HG02970 (cell line): Measurements from ENCODE around the gene NFE2L2.
"Not testable (repeated sequence)": the region's sequence is repeated elsewhere in the genome, so short reads cannot be mapped to it uniquely, and the experiment has no call there.

ENCODE experiments used
- ATAC-seq: cut with Tn5 transposase; IDR thresholded peaks from one replicate; pipeline ENCODE4 v1.9.1; 2021; ENCODE audit warnings: mild to moderate bottlenecking, moderate library complexity, moderate number of reproducible peaks; ENCODE audit not compliant: unreplicated experiment, low FRiP score

The NFE2L2 gene

GRCh38 chr2:177239932-177240630 is 24.4 kb downstream of the NFE2L2 start:
- ATAC-seq = no peak

GRCh38 chr2:177239053-177239452 is 25.5 kb downstream of the NFE2L2 start:
- no peak for ATAC-seq

DNA sequence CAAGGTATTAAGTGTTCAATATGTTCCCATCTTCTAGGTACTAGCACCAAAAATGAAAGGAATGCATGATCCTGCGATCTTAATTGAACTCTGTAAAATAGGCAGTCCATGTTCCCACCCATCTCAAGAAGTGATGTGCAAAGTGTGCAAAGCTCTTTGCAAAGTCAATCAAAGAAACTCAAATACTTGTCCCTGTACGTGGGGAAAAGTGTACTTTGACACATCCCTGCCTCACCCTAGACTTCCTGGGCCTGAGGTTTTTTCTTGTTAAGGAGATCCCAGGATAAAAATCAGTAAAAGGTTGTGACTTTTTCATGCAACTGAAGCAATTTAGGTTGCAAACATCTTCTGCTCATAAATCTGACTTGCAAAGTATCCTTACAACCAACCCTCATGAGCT is 26.6 kb downstream of the NFE2L2 start:
- ATAC-seq = no peak

DNA sequence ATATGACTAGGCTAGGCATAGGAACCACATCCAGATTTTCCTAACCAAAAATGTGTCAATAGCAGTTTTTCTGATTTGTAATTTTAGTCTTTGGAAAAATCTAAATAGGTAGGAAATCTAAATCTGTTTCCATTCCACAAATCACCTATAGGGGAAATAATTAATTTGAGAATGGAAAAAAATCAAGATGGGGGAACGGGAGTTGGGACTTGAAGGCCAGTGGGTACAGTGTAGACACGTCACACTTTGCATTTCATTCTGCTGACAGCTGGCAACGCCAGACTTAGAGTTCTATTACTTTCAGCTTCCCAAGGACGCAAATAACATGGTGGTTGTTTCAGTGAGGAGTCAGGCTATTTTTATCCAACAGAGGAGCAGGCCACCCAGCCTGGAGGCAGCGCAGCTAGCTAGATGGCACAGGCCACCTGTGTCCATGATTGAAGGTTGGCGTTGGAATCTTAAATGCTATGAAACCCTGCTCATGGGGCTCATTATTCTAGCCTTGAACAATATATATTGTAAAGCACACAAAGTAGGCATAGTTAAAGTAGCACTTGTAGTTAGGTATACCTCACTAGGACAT is 28.6 kb downstream of the NFE2L2 start:
- no peak for ATAC-seq

DNA sequence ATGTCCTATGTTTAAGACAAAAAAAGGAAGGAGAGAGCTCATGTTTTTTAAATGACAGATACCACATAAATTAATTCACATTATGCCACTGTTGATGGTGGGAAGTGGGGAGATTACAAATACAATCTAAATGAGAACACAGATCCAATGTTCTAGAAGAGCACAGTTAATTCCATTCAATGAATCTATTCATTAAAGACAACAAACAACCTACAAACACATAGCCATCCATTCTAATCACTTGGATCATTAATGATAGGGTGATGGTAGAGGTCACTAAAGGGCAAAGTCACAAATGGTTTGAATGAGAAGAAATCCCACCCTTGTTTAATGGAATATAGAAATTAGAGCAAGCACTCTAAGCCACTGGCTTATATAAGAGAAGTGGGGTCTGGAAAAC is 30.3 kb downstream of the NFE2L2 start:
- no peak for ATAC-seq

DNA sequence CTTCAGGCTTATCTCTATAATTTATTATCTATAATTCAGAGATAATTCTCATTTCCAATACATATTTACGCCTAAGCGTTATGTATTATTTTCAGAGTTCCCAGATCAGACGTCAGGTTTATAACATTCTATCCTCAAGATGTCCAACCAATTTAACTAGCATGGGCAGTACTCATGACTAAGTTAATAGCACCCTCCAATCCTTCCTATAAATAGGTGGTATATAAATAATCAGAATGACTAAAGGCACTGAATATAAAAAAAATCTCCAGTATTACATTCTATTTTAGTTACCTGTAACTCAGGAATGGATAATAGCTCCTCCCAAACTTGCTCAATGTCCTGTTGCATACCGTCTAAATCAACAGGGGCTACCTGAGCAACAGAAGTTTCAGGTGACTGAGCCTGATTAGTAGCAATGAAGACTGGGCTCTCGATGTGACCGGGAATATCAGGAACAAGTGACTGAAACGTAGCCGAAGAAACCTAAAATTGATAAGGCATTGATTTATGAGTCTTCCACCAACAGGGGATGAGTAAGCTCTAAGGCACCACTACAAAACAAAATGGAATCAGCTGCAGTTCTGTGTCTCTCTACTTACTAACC is 32.3 kb downstream of the NFE2L2 start:
- no peak for ATAC-seq

DNA sequence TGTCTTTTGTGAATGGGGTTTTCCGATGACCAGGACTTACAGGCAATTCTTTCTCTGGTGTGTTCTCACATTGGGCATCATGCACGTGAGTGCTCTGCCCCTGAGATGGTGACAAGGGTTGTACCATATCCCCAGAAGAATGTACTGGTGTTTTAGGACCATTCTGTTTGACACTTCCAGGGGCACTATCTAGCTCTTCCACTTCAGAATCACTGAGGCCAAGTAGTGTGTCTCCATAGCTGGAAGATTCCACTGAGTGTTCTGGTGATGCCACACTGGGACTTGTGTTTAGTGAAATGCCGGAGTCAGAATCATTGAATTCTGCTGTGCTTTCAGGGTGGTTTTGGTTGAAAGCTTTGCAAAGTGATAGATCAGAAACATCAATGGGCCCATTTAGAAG is 33.3 kb downstream of the NFE2L2 start:
- no peak for ATAC-seq

DNA sequence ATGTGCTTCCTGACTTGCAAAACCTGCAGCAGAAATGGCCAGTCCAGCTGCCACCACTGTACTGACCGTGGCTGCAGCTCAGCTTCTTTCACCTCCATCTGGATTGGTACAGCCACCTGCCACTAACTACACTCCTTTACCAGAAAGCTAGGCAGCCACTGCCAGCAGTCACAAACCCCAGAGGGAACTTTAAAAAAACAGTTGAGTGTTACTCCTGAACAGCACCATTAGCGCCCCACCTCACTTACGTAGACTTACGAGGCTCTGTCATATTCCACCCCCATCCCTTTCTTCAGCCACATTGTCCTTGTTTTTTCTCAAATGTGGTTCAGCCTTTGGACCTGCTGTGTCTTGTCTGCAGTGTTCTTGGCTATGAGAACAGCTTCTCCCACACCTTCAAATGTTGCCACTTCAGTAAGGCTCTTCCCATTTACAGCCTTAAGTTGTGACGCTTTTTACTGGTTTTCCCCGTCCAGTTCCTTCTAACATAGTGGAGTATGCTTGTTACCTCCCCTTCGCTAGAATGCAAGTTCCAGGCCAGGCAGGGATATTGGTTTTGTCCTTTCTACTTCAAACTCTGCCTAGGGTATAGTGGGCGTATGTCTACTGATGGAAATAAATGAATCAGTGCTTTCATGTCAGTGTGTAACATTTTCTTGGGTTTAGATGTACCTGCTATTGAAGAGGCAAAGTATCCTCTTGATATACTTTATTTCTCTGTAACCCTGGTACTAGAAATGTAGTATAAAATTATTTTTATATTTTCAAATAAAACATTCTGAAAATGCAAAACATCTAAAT is 34.9 kb downstream of the NFE2L2 start:
- ATAC-seq = no peak

DNA sequence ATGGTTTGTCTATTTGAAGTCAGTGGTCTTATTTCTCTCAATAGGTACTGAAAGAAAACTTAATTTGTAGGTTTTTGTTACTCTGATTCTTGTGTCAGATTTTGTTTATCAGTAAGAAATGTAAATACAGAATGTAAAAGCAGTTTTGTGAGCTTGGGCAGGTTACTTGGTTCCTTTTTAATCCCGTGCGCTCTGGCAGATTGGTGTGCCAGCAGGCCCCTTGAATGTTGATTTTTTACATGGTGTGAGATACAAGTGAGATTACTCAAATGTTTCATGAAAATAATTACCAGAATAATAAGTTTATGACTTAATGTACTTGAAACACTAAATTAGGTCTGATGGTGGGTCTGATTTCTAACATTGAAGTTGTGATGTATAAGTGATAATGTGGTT is 38.6 kb downstream of the NFE2L2 start:
- ATAC-seq = no peak

DNA sequence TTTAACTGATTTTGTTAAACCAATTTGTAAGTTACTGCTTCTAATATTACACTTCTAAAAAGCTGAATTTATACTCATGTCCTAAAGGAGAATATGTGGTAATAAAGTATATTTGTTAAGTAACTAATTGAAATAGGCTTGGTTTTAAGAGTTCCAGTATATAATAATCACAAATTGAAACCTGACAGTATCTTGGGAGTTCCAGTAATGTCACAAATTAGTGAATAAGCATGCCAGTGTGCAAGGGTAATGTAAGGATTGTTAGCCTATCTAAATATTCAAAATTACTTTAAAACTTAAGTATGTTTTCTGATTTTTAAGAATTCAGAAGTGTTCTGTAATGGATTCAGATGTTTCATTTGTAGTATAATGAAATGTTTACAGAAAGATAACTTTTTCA is 41.1 kb downstream of the NFE2L2 start:
- ATAC-seq = not testable (repeated sequence)

DNA sequence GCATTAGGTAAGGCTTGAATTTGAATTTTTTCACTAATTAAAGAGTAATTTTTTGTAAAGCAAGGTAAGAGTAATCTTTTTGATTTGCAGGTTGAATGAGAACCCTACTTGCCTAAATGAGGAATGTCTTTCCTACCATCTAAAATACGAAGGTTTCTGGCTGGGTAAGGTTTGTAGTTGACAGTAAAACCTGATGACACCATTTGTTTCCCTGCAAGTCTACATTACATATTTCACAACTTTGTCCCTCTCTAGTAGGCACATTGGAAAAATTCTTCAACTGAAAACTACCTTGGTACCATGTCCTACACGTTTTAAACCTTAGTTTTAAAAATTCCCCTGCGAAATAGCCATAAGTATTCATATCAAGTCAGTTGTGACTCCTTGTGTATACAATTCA is 42.6 kb downstream of the NFE2L2 start:
- no peak for ATAC-seq

GRCh38 chr2:177221534-177221933 is 43.0 kb downstream of the NFE2L2 start:
- no peak for ATAC-seq

DNA sequence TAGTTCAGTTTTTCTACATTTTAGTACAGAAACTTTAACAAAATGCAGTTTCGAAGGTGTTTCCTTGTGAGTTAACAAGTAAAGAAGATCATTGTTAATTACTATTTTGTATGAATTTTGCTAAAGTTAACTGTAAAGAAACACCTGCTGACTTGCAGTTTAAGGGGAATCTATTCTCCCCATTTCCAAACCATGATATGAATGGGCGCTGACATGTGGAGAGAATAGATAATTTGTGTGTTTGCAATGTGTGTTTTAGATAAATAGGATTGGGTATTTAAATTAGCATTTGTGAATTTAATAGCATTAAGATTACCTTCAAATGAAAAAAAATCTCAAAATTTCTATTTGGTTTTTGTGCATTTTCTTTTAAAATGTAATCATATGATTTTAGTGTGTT is 44.7 kb downstream of the NFE2L2 start:
- ATAC-seq = not testable (repeated sequence)

- ATAC-seq = no peak
Observed at GRCh38 chr2:177217247-177217843, 47.2 kb downstream of the NFE2L2 start.

DNA sequence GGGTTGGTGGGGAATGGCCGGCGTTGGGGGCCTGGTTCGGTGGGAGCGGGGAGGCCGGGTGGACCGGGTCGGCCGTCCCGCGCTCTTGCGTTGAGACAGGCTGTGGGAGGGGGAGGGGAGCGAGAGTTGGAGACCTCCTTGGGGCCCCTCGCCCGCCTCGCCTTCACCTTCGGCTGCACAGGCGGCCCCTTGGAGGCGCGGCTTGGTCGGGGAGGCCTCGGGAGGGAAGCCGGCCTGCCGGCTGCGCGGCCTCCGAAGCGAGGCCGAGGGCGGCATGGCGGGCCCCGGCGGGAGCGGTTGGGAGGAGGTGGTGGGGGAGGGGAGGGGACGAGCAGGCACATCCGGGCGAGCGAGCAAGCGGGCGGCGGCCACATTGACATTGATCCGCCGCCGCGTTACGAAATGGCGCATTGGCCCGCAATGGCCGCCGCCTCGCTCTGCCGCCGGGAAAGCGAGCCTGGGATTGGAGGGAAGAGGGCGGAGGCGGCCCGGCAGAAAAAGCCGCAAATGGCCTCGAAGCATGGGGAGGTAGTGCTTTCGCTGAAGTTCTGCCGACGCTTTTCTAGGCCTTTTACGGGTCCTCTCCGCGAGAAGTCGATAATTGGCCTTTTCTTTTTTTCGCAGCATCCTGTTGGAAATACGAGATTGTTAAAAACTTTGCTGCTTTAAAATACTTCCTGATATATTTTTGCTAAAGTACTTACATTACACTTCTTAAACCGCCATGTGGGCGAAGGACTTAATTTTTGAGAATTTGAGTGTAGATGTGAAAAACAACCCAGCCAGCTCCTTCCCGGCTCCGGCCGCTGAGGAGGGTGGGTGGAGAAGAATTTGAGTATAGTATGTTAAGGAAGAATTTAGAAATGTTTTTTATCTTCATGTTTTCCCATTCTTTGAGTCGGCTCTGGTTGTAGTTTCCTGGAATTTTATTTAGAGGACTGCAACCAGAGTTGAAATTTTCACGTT is 51.4 kb downstream of the NFE2L2 start:
- peak; percentile 48 for ATAC-seq

DNA sequence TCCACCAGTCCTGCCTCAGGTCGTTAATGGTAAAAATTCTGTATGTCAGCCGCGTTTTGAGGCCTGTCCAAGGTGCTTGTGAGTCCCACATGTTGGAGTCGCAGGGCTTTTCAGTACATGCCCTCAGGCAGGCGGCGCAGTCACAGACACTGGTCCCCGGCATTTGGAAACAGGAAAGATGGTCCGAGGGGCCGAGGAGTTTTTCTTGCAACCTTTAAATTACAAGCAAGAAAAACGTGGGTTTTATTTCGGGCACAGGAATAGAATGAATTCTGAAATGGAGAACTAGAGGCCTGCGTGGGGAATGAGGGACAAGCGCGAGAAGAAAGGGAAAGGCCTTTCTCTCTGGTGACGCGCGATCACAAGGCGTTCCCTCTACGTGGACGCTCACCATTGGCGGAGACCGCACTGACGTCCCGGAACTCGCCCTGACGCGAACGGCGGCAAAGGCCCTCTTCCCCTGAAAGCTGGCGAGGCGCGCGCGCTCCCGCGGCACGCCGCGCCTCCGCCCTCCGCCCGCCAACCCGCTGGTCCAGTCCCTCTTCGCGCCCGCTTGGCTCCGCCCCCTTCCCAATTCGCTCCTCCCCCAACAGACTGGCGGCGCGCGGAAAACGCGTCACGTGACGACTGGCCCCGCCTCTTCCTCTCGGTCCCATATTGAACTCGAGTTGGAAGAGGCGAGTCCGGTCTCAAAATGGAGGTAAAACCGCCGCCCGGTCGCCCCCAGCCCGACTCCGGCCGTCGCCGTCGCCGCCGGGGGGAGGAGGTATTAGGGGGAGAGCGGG is 52.2 kb downstream of the NFE2L2 start, which contains the start of gene HNRNPA3:
HNRNPA3 (plus strand) TSS at position 689 of the 785 bp plus-strand sequence; CDS start at position 695, 6 bp downstream.
- peak; percentile 97 for ATAC-seq

GRCh38 chr2:177211576-177212105 is 52.9 kb downstream of the NFE2L2 start:
- ATAC-seq = no peak

- ATAC-seq = no peak
Observed at GRCh38 chr2:177211169-177211568, 53.4 kb downstream of the NFE2L2 start.

GRCh38 chr2:177207101-177207500 is 57.4 kb downstream of the NFE2L2 start:
- no peak for ATAC-seq
